SK-N-SH (cell line): ENCODE data around the gene KLK11.

ENCODE experiments used
- EP300 ChIP-seq, 2 experiments: IDR thresholded peaks; 2 replicates each; pipeline versions ENCODE4 v1.4.0 to v1.6.1; 2012; ENCODE audit warnings: borderline replicate concordance in 1 of 2, low read depth in 1 of 2, low read length in 1 of 2
- EZH2phosphoT487 ChIP-seq: fragments of 200-600 bp; sonication (generic); IDR thresholded peaks from 2 replicates; pipeline ENCODE4 v1.6.1; 2017; ENCODE audit warnings: low read depth, mixed run types, mild to moderate bottlenecking, antibody characterized with exemption, moderate library complexity, borderline replicate concordance
- FOXM1 ChIP-seq: IDR thresholded peaks from 2 replicates; pipeline ENCODE4 v1.4.0; 2012; ENCODE audit warnings: low read depth, mild to moderate bottlenecking
- GABPA ChIP-seq: IDR thresholded peaks from 2 replicates; pipeline ENCODE4 v1.4.0; 2012; ENCODE audit warnings: low read depth, mild to moderate bottlenecking
- JUND ChIP-seq: IDR thresholded peaks from 2 replicates; pipeline ENCODE4 v1.4.0; 2012
- RAD21 ChIP-seq: IDR thresholded peaks from 2 replicates; pipeline ENCODE4 v1.6.1; 2012; ENCODE audit warnings: mild to moderate bottlenecking, low read length
- RFX5 ChIP-seq: IDR thresholded peaks from 2 replicates; pipeline ENCODE4 v1.6.1; 2012; ENCODE audit warnings: mild to moderate bottlenecking, improper control_type of control experiment, low read length
- RXRA ChIP-seq: IDR thresholded peaks from 2 replicates; pipeline ENCODE4 v1.4.0; 2012; ENCODE audit warnings: low read depth, mild to moderate bottlenecking, borderline replicate concordance
- SMC3 ChIP-seq: IDR thresholded peaks from 2 replicates; pipeline ENCODE4 v1.6.1; 2012; ENCODE audit warnings: low read depth, low read length, improper control_type of control experiment
- TAF1 ChIP-seq: IDR thresholded peaks from 2 replicates; pipeline ENCODE4 v1.6.1; 2012; ENCODE audit warnings: low read depth, mild to moderate bottlenecking, low read length, moderate library complexity, borderline replicate concordance
- TF ChIP-seq, protein P1 (sequence below): fragments of 200-600 bp; sonication (generic); IDR thresholded peaks from 2 replicates; pipeline ENCODE4 v1.6.1; 2017; ENCODE audit warnings: antibody characterized with exemption, mild to moderate bottlenecking, moderate library complexity
- TF ChIP-seq, protein P2 (sequence below): IDR thresholded peaks from 2 replicates; pipeline ENCODE4 v1.4.0; 2012; ENCODE audit warnings: low read depth, borderline replicate concordance
- TF ChIP-seq, protein P3 (sequence below): fragments of 150-350 bp; IDR thresholded peaks from 2 replicates; pipeline ENCODE4 v1.6.1; 2017; ENCODE audit warnings: antibody characterized with exemption, low read length, low read depth, borderline replicate concordance

DNA sequence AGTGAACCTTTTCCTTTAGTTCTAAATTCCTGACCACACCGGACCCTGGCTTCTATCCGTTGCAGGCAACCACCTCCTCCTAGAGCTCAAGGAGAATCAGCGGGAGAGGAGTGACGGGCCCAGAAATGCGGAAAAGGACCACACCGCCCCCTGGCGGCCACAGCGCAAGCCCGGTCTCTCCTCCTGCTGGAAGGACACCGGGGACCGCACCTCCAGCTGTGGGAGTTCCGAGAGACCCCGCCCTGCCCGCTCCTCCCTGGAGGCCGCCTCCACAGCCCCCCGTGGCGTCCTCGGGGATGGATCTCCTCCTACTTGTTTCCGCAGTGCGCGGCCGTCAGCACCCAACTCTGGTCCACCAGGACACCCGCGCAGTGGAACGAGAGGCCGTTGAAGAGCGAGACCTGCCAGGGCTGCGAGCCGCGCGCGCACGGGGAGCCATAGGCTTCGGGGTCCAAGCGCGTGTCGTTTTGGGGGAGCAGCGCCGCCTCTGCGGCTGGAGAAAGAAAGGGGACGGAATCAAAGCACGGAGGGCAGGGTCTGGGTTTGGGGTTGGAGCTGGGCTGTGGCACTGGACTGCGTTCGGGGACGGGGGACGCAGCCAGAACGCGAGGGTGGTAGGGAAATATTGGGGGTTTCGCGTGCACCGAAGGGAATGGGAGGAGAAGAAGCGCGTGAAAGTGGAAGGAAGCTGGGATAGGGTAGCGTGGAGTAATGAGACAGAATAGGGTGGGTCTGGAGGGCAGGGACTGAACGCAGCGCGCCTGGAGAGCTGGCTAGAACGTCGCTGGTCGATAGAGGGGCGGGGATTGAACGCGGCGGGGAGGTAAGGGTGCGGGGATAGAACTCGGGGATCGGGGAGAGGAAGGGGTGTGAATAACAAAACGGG lies 9.4 kb downstream of the KLK11 start:
- TF ChIP-seq, protein P1, sequence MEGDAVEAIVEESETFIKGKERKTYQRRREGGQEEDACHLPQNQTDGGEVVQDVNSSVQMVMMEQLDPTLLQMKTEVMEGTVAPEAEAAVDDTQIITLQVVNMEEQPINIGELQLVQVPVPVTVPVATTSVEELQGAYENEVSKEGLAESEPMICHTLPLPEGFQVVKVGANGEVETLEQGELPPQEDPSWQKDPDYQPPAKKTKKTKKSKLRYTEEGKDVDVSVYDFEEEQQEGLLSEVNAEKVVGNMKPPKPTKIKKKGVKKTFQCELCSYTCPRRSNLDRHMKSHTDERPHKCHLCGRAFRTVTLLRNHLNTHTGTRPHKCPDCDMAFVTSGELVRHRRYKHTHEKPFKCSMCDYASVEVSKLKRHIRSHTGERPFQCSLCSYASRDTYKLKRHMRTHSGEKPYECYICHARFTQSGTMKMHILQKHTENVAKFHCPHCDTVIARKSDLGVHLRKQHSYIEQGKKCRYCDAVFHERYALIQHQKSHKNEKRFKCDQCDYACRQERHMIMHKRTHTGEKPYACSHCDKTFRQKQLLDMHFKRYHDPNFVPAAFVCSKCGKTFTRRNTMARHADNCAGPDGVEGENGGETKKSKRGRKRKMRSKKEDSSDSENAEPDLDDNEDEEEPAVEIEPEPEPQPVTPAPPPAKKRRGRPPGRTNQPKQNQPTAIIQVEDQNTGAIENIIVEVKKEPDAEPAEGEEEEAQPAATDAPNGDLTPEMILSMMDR, result peak; percentile 75
- TF ChIP-seq GABPA (no peak), SMC3 (peak; percentile 30; the same call in 1 of the 2 replicates), TAF1 (no peak), RXRA (no peak), RAD21 (peak; percentile 55), EZH2phosphoT487 (no peak), EP300 (IDR thresholded peaks at IDR 0.05; ENCODE audit: borderline replicate concordance in 1 of 2, low read depth in 1 of 2, low read length in 1 of 2) (no peak), JUND (no peak), FOXM1 (no peak), RFX5 (no peak)
- TF ChIP-seq, protein P2, sequence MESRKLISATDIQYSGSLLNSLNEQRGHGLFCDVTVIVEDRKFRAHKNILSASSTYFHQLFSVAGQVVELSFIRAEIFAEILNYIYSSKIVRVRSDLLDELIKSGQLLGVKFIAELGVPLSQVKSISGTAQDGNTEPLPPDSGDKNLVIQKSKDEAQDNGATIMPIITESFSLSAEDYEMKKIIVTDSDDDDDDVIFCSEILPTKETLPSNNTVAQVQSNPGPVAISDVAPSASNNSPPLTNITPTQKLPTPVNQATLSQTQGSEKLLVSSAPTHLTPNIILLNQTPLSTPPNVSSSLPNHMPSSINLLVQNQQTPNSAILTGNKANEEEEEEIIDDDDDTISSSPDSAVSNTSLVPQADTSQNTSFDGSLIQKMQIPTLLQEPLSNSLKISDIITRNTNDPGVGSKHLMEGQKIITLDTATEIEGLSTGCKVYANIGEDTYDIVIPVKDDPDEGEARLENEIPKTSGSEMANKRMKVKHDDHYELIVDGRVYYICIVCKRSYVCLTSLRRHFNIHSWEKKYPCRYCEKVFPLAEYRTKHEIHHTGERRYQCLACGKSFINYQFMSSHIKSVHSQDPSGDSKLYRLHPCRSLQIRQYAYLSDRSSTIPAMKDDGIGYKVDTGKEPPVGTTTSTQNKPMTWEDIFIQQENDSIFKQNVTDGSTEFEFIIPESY, result no peak
- TF ChIP-seq, protein P3, sequence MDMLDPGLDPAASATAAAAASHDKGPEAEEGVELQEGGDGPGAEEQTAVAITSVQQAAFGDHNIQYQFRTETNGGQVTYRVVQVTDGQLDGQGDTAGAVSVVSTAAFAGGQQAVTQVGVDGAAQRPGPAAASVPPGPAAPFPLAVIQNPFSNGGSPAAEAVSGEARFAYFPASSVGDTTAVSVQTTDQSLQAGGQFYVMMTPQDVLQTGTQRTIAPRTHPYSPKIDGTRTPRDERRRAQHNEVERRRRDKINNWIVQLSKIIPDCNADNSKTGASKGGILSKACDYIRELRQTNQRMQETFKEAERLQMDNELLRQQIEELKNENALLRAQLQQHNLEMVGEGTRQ, result no peak
